ENCODE data around the gene FBXO8. TPM values are rescaled to one million over a fixed set of nuclear protein-coding genes. Genes with fewer than 3 reads are reported as not detected.

The FBXO8 gene
- total RNA-seq, 1 donor from 2014 or later, result 12.6 TPM

DNA sequence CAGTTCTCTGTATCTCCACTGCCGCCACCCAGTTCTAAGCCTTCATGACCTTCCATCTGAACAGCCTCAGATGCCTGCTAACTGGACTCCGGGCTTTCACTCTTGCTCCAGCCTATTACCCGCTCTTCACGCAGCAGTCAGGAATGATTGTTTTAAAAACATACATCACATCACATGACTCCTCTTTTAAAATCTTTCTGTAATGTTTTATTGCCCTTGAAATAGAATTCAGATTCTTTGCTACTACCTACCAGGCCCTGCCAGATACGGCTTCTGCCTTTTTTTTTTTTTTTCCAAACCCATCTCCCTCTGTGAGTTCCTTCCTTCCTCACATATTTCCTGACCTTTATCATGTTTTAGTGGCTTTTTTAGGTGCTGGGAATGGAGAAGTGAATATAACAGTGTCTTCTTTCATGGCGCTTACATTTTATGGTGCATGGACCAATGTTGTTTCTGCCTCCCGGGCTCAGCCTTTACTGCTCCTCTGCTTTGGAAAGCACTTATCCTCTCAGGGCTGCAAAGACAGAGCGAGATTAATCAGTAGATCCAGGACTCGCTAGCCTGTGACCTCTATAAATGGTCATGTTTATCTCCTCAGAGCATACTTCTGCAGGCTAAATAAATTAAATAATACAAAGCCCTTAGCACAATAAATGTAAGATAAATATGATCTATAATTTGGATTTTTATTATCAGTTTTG is 58.0 kb downstream of the FBXO8 start:
- Mint-ChIP-seq H3K4me1 (no peaks in the 10 kb centered on the region), H3K27me3 (ENCODE audit: low read depth) (peaks cover 89% of the 10 kb centered on the region), H3K4me3 (no peak overlapping the region), H3K27ac (ENCODE audit: unreplicated experiment) (no peak overlapping the region), H3K36me3 (ENCODE audit: low read depth) (no peaks in the 10 kb centered on the region), H3K9me3 (no peaks in the 10 kb centered on the region)
- DNase-seq (ENCODE audit: low read depth, low spot score), result no peak
- TF ChIP-seq, protein P1, sequence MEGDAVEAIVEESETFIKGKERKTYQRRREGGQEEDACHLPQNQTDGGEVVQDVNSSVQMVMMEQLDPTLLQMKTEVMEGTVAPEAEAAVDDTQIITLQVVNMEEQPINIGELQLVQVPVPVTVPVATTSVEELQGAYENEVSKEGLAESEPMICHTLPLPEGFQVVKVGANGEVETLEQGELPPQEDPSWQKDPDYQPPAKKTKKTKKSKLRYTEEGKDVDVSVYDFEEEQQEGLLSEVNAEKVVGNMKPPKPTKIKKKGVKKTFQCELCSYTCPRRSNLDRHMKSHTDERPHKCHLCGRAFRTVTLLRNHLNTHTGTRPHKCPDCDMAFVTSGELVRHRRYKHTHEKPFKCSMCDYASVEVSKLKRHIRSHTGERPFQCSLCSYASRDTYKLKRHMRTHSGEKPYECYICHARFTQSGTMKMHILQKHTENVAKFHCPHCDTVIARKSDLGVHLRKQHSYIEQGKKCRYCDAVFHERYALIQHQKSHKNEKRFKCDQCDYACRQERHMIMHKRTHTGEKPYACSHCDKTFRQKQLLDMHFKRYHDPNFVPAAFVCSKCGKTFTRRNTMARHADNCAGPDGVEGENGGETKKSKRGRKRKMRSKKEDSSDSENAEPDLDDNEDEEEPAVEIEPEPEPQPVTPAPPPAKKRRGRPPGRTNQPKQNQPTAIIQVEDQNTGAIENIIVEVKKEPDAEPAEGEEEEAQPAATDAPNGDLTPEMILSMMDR (conservative IDR thresholded peaks at IDR 0.05), result no peak

DNA sequence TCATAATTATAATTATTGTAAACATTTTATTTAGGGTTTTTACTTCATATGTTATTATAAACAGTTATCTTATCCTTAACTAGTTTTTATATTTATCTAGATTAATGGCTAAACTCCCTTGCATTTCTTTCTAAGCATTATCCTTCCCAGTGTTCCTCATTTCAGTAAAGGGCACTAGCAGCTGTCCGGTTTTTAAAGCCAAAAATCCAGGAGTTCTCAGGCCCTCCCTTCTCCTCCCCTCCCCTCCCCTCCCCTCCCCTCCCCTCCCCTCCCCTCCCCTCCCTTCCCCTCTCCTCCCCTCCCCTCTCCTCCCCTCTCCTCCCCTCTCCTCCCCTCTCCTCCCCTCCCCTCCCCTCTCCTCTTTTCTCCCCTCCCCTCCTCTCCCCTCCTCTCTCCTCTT is 58.9 kb downstream of the FBXO8 start:
- DNase-seq (ENCODE audit: low read depth, low spot score), result no peak
- Mint-ChIP-seq H3K4me3 (no peak overlapping the region), H3K9me3 (no peaks in the 10 kb centered on the region), H3K36me3 (ENCODE audit: low read depth) (no peaks in the 10 kb centered on the region), H3K4me1 (no peaks in the 10 kb centered on the region), H3K27ac (ENCODE audit: unreplicated experiment) (no peak overlapping the region), H3K27me3 (ENCODE audit: low read depth) (peaks cover 93% of the 10 kb centered on the region)
- TF ChIP-seq, protein P1 (conservative IDR thresholded peaks at IDR 0.05), result no peak

DNA sequence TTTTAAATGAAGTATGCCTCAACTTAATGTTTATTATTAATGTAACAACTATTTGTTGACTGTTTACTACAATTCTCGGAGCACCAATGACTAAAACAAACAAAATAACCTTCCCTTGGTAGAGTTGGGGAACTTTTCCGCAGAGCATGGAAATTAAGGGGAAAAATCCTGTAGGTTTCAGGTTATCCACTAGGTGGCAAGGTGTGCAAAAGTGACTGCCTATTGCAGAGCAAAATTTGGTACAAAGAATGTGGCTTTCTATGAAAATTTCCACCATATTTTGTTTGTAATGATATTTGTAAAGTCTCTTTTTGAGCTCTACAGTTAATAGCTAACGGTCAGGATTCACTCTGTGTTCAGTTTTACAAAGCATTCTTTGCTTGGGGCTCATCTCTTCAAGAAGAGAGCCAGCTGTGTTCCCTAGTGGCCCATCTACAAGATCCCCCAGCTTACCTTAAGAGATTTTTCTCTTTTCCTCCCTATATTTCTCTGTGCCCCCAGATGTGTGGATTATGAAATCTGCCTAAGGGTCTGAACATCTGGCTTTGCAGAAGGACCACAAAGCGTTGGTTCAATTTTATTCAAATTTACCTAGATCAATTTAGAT is 61.1 kb downstream of the FBXO8 start:
- Mint-ChIP-seq H3K27ac (ENCODE audit: unreplicated experiment) (no peak overlapping the region), H3K4me1 (no peaks in the 10 kb centered on the region), H3K4me3 (no peak overlapping the region), H3K9me3 (no peaks in the 10 kb centered on the region), H3K27me3 (ENCODE audit: low read depth) (peaks cover 93% of the 10 kb centered on the region), H3K36me3 (ENCODE audit: low read depth) (no peaks in the 10 kb centered on the region)
- TF ChIP-seq, protein P1 (conservative IDR thresholded peaks at IDR 0.05), result peak; percentile 70
- no peak for DNase-seq (ENCODE audit: low read depth, low spot score)

DNA sequence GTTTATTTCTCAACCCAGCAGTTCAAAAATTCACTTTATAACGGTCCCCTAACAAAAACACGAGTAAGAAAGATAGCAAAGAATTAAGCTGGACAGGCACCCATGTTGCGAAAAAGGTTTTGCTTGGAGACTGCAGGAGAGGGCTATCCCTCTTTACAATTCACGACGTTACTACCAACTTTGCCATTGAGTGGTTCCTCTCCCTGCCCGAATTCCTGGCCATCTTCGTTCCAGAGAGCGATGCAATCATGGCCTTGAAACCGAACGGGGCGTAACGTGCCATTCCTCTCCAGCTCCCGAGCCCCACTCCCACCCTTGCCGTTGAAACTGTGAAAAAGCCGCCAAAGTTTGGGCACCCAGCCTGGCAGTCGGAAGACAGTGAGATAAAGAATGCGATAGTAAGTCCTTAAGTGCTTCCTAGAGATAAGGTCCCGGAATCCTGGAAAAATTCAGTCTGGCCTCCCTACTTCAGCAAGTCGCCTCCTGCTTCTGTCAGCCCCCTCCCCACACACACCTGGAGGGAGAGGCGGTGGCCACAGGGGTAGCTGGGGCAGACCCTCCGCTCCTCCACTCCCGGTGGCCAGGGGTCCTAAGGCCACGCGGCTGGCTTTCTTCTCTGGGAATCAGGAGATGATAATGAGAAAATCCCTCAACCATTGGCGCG is 65.2 kb downstream of the FBXO8 start:
- Mint-ChIP-seq H3K4me3 (no peak overlapping the region), H3K9me3 (no peaks in the 10 kb centered on the region), H3K27me3 (ENCODE audit: low read depth) (peaks cover 99% of the 10 kb centered on the region), H3K36me3 (ENCODE audit: low read depth) (no peaks in the 10 kb centered on the region), H3K4me1 (peaks cover 13% of the 10 kb centered on the region), H3K27ac (ENCODE audit: unreplicated experiment) (no peak overlapping the region)
- no peak for DNase-seq (ENCODE audit: low read depth, low spot score)
- TF ChIP-seq, protein P1 (conservative IDR thresholded peaks at IDR 0.05), result no peak

DNA sequence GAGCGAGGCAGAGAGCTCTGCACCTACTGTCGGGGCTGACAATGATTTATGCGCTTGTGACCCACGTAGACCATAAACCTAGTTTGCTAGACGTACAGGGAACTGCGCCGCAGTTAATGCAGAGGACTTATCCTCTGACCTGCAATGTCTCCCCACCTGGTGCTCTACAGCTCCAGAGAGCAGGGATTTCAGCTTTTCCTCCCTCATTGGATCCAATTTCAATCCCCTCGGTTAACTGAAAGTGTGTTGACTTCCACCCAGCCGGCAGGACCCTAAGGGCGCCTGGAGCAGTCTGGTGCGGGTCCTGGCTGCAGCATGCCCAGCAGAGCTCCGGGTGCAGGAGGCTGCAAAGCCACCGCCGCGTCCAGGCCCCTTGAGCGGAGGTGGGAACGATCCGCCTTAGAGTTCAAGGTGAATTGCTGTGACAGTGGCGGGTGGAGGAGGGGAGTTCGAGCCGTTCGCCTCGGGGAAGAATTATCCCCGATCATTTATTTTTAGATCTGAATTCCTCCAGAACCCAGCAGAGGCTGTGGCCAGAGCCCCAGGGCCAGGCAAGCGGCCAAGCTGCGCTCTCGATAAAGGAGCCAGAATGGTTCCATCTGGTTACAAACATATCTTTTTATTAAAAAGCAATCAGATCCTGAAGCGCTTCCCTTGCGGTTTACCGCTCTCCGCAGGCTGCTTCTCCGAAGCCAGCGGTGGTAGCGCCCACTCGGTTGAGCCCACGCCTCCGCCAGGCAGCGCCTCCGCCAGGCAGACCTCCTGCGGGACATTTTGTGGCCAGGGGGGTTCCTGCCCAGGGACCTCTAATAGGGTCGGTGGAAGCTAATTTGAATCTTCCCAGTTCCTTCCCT is 66.0 kb downstream of the FBXO8 start:
- H3K4me3 Mint-ChIP-seq, result no peak overlapping the region
- H3K4me1 Mint-ChIP-seq, result peaks cover 13% of the 10 kb centered on the region
- no peak for DNase-seq (ENCODE audit: low read depth, low spot score)
- no peaks in the 10 kb centered on the region for H3K36me3 Mint-ChIP-seq (ENCODE audit: low read depth)
- TF ChIP-seq, protein P1 (conservative IDR thresholded peaks at IDR 0.05), result no peak
- H3K9me3 Mint-ChIP-seq, result no peaks in the 10 kb centered on the region
- H3K27ac Mint-ChIP-seq (ENCODE audit: unreplicated experiment), result no peak overlapping the region
- H3K27me3 Mint-ChIP-seq (ENCODE audit: low read depth), result peaks cover 99% of the 10 kb centered on the region

All from neural crest cell (in vitro differentiated cells).